ENCODE results near the gene STRBP. TPM values are rescaled to one million over a fixed set of nuclear protein-coding genes. Genes with fewer than 3 reads are reported as not detected.

STRBP gene
- total and polyA plus RNA-seq, 4 experiments from 2014 or later: 17.5 to 23.8 (median 21.3) TPM

DNA sequence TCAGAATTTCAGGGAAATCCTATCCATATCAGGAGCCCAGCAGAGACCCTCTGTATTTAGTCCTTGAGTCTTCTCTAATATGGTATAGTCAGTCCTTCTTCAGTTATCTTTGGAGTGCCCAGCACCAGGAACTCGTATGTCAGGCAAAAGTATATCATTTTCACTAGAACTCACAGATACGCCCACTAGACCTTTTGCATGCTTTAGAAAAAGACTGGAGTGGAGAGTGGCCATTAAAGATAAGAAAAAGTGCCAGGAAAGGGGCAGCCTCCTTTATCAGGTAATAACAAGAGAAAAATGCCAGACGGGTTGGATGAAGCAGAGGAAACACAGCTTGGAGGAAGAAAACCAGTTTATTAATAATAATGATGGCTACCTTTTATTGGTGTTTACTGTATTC, 171.4 kb downstream of the STRBP start:
- H3K9me3 Mint-ChIP-seq: no peaks in the 10 kb centered on the region
- Histone ChIP-seq H3K36me3 (ENCODE audit: insufficient read depth, low read length) (peaks cover 49% of the 10 kb centered on the region), H3K4me1 (ENCODE audit: insufficient read depth, low read length) (no peaks in the 10 kb centered on the region), H3K4me3 (ENCODE audit: low read length in 2 of 2) (no peak overlapping the region), H3K9me3 (ENCODE audit: control insufficient read depth in 1 of 2, low read length in 2 of 2) (no peaks in the 10 kb centered on the region), H3K27me3 (ENCODE audit: insufficient read depth, low read length) (no peaks in the 10 kb centered on the region), H3K27ac (ENCODE audit: low read depth, low read length) (no peak overlapping the region)
- ChIA-PET CTCF (ENCODE audit: partially characterized antibody) (interaction anchor here (0.9 kb wide), 1 partner anchor 253 kb away, joined by 4 read pairs; no protein-coding TSS in a partner anchor), POLR2A (ENCODE audit: partially characterized antibody) (no interaction called here)
- H3K27ac Mint-ChIP-seq: peak overlapping the region in 3 of 7 donors; percentile 37 to 89 (median 62)
- intact Hi-C loops (cut with micrococcal nuclease): no loop called here
- no peaks in the 10 kb centered on the region for H3K4me1 Mint-ChIP-seq
- no peak for DNase-seq
- no peak overlapping the region for H3K4me3 Mint-ChIP-seq
- peaks cover 44 to 79% of the 10 kb centered on the region in 2 donors for H3K36me3 Mint-ChIP-seq
- H3K27me3 Mint-ChIP-seq: no peaks in the 10 kb centered on the region

DNA sequence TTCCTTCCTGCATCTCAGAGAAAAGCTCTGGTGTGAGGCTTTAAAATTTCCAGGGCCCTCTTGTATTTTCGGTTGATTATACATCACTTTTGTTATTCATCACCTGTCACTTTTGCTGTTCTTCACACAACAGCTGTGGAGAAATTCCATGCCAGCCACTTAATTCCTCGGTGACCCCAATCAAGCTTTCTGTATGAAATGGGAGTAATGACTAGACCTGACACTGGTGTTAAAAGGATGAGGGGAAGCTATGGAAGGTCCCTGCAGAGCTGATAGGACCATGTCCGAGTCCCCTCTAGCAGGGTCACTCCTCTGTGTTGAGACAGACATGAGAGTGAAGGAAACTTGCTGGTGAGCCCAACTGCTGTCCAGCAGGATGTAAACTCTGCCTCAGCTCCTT, 175.2 kb downstream of the STRBP start:
- Histone ChIP-seq H3K27me3 (ENCODE audit: insufficient read depth, low read length) (no peaks in the 10 kb centered on the region), H3K9me3 (ENCODE audit: control insufficient read depth in 1 of 2, low read length in 2 of 2) (no peaks in the 10 kb centered on the region), H3K4me3 (ENCODE audit: low read length in 2 of 2) (no peak overlapping the region), H3K36me3 (ENCODE audit: insufficient read depth, low read length) (peaks cover 37% of the 10 kb centered on the region), H3K27ac (ENCODE audit: low read depth, low read length) (no peak overlapping the region), H3K4me1 (ENCODE audit: insufficient read depth, low read length) (no peaks in the 10 kb centered on the region)
- H3K9me3 Mint-ChIP-seq: peaks cover 0 to 2% (median 0%) of the 10 kb centered on the region in 8 donors
- POLR2A ChIA-PET (ENCODE audit: partially characterized antibody): no interaction called here
- peak overlapping the region in 2 of 7 donors; percentile 61 to 76 for H3K27ac Mint-ChIP-seq
- H3K4me3 Mint-ChIP-seq: no peak overlapping the region
- CTCF ChIA-PET (ENCODE audit: partially characterized antibody): interaction anchor here (0.8 to 2.6 kb wide), 3 partner anchors 11 to 262 kb away, joined by 3 to 10 read pairs (median 6); no protein-coding TSS in a partner anchor
- no peaks in the 10 kb centered on the region for H3K27me3 Mint-ChIP-seq
- H3K4me1 Mint-ChIP-seq: no peaks in the 10 kb centered on the region
- H3K36me3 Mint-ChIP-seq: peaks cover 49 to 85% of the 10 kb centered on the region in 2 donors
- DNase-seq: no peak
- intact Hi-C loops (cut with micrococcal nuclease): no loop called here

DNA sequence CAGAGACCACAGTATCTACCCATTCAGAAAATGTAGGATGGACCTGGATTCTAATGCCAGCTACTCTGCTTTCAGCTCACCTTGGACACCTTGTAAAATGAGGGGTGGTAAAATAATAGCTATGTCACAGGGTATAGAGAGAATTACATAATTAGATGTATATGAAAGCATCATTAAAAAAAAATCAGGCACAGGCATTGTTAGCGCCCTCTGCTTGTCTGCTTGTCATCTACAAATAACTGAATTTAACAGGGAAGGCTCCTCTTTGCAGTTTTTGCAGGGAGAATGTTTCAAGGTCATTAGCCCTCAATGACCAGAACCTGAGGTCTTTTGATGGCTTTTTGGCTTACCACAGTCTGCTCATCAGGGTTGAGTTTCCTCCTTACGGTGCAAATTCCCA, 176.9 kb downstream of the STRBP start:
- intact Hi-C loops (cut with micrococcal nuclease): no loop called here
- H3K9me3 ChIP-seq (ENCODE audit: control insufficient read depth in 1 of 2, low read length in 2 of 2): no peaks in the 10 kb centered on the region
- Mint-ChIP-seq H3K4me1 (no peaks in the 10 kb centered on the region), H3K4me3 (no peak overlapping the region), H3K36me3 (peaks cover 34 to 77% of the 10 kb centered on the region in 2 donors), H3K9me3 (peaks cover 0 to 2% (median 0%) of the 10 kb centered on the region in 8 donors), H3K27me3 (no peaks in the 10 kb centered on the region), H3K27ac (peak overlapping the region in 3 of 7 donors; percentile 21 to 81 (median 22))
- no peak for DNase-seq
- POLR2A ChIA-PET (ENCODE audit: partially characterized antibody): interaction anchor here (0.9 kb wide), 1 partner anchor 10 kb away, joined by 3 read pairs; no protein-coding TSS in a partner anchor
- no peaks in the 10 kb centered on the region for H3K4me1 ChIP-seq (ENCODE audit: insufficient read depth, low read length)
- CTCF ChIA-PET (ENCODE audit: partially characterized antibody): interaction anchor here (0.5 to 2.6 kb wide), 3 partner anchors 9 to 346 kb away, joined by 3 to 13 read pairs (median 6); no protein-coding TSS in a partner anchor
- no peak overlapping the region for H3K27ac ChIP-seq (ENCODE audit: low read depth, low read length)
- no peak overlapping the region for H3K4me3 ChIP-seq (ENCODE audit: low read length in 2 of 2)
- H3K27me3 ChIP-seq (ENCODE audit: insufficient read depth, low read length): no peaks in the 10 kb centered on the region
- H3K36me3 ChIP-seq (ENCODE audit: insufficient read depth, low read length): peaks cover 26% of the 10 kb centered on the region

DNA sequence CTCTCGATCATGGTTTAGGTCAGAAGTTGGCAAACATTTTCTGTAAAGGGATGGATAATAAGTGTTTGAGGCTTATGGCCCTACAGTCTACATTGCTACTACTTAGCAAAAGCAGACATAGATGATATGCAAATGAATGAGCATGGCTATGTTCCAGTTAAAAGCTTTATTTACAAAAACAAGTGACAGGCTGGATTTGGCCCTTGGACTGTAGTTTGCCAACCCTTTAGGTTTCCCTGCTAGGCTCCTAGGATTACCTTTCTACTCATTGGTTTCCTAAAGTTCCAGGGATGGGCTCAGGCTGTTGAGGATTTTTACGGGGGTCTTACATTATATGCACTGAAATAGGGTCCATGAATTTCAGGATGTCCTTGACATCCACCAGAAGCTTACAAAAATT, 177.4 kb downstream of the STRBP start:
- Mint-ChIP-seq H3K9me3 (peaks cover 0 to 2% (median 0%) of the 10 kb centered on the region in 8 donors), H3K27ac (peak overlapping the region in 3 of 7 donors; percentile 22 to 33 (median 25)), H3K36me3 (peaks cover 35 to 77% of the 10 kb centered on the region in 2 donors), H3K4me3 (no peak overlapping the region), H3K4me1 (no peaks in the 10 kb centered on the region), H3K27me3 (no peaks in the 10 kb centered on the region)
- intact Hi-C loops (cut with micrococcal nuclease): no loop called here
- ChIA-PET POLR2A (ENCODE audit: partially characterized antibody) (interaction anchor here (0.9 kb wide), 1 partner anchor 11 kb away, joined by 3 read pairs; no protein-coding TSS in a partner anchor), CTCF (ENCODE audit: partially characterized antibody) (interaction anchor here (0.5 to 2.4 kb wide), 2 partner anchors 259 to 346 kb away, joined by 3 to 13 read pairs; no protein-coding TSS in a partner anchor)
- no peak overlapping the region for H3K4me3 ChIP-seq (ENCODE audit: low read length in 2 of 2)
- no peak for DNase-seq
- no peaks in the 10 kb centered on the region for H3K27me3 ChIP-seq (ENCODE audit: insufficient read depth, low read length)
- peaks cover 26% of the 10 kb centered on the region for H3K36me3 ChIP-seq (ENCODE audit: insufficient read depth, low read length)
- H3K27ac ChIP-seq (ENCODE audit: low read depth, low read length): no peak overlapping the region
- H3K9me3 ChIP-seq (ENCODE audit: control insufficient read depth in 1 of 2, low read length in 2 of 2): no peaks in the 10 kb centered on the region
- no peaks in the 10 kb centered on the region for H3K4me1 ChIP-seq (ENCODE audit: insufficient read depth, low read length)

DNA sequence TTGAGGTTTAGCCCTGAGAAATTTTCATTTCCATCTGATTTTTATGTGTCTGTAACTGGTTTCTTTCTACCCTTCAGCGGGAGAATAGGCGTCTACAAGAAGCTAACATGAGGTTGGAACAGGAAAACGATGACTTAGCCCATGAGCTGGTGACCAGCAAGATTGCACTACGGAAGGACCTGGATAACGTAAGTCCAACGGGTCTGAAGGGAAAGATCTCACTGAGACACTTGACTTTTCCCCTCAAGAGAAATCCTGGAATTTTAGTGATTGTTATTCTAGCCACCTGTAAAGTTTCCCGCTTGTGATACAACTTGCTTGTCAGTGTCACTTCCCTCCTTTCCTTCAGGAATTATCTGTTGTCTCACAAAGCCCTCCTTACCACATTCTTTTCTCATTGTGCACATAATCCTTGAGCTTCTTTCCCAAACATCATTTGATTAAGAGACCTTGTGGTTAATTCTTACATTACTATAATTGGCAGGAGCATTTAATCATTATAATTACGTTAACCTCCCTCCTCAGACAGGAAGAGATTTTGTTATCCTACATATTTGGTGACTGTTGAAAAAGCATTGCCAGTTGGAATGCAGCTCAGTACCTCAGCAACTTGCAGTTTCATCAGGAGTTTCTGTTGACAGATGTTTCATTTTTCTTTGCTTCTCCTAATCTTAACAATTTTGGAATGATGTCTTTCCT, 178.0 kb downstream of the STRBP start:
- Histone ChIP-seq H3K36me3 (ENCODE audit: insufficient read depth, low read length) (peaks cover 26% of the 10 kb centered on the region), H3K9me3 (ENCODE audit: control insufficient read depth in 1 of 2, low read length in 2 of 2) (no peaks in the 10 kb centered on the region), H3K4me1 (ENCODE audit: insufficient read depth, low read length) (no peaks in the 10 kb centered on the region), H3K27ac (ENCODE audit: low read depth, low read length) (no peak overlapping the region), H3K4me3 (ENCODE audit: low read length in 2 of 2) (no peak overlapping the region), H3K27me3 (ENCODE audit: insufficient read depth, low read length) (no peaks in the 10 kb centered on the region)
- Mint-ChIP-seq H3K27ac (peak overlapping the region in 2 of 7 donors; percentile 9 to 33), H3K36me3 (peaks cover 34 to 75% of the 10 kb centered on the region in 2 donors), H3K4me3 (no peak overlapping the region), H3K9me3 (peaks cover 0 to 2% (median 0%) of the 10 kb centered on the region in 8 donors), H3K4me1 (no peaks in the 10 kb centered on the region), H3K27me3 (no peaks in the 10 kb centered on the region)
- POLR2A ChIA-PET (ENCODE audit: partially characterized antibody): no interaction called here
- CTCF ChIA-PET (ENCODE audit: partially characterized antibody): interaction anchor here (2.4 kb wide), 1 partner anchor 260 kb away, joined by 13 read pairs; no protein-coding TSS in a partner anchor
- no peak for DNase-seq
- intact Hi-C loops (cut with micrococcal nuclease): no loop called here

DNA sequence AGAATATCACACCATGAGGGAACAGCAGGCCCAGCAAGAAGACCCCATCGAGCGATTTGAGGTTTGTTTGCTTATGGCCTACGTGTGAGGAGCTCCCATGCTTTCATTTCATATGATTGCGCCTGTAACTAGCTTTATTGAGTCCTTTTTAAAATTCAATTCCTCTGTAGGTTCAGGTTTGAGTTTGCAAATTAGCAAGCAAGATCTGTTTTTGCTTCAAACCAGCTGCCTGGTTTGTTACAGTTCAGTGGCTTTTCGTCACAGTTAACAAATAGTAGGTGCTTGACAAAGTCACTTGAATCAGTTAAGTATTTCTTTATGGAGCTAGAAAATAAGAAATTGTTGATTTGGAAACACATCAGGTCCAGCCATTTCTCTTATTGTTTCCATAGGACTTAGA, 178.6 kb downstream of the STRBP start:
- intact Hi-C loops (cut with micrococcal nuclease): no loop called here
- Histone ChIP-seq H3K27me3 (ENCODE audit: insufficient read depth, low read length) (no peaks in the 10 kb centered on the region), H3K36me3 (ENCODE audit: insufficient read depth, low read length) (peaks cover 26% of the 10 kb centered on the region), H3K4me1 (ENCODE audit: insufficient read depth, low read length) (no peaks in the 10 kb centered on the region), H3K27ac (ENCODE audit: low read depth, low read length) (no peak overlapping the region), H3K9me3 (ENCODE audit: control insufficient read depth in 1 of 2, low read length in 2 of 2) (no peaks in the 10 kb centered on the region), H3K4me3 (ENCODE audit: low read length in 2 of 2) (no peak overlapping the region)
- H3K27ac Mint-ChIP-seq: peak overlapping the region in 1 of 7 donors; percentile 9
- H3K4me3 Mint-ChIP-seq: no peak overlapping the region
- peaks cover 39 to 78% of the 10 kb centered on the region in 2 donors for H3K36me3 Mint-ChIP-seq
- no peaks in the 10 kb centered on the region for H3K27me3 Mint-ChIP-seq
- ChIA-PET CTCF (ENCODE audit: partially characterized antibody) (interaction anchor here (2.4 kb wide), 1 partner anchor 260 kb away, joined by 13 read pairs; no protein-coding TSS in a partner anchor), POLR2A (ENCODE audit: partially characterized antibody) (no interaction called here)
- no peak for DNase-seq
- no peaks in the 10 kb centered on the region for H3K4me1 Mint-ChIP-seq
- H3K9me3 Mint-ChIP-seq: peaks cover 0 to 2% (median 0%) of the 10 kb centered on the region in 8 donors

DNA sequence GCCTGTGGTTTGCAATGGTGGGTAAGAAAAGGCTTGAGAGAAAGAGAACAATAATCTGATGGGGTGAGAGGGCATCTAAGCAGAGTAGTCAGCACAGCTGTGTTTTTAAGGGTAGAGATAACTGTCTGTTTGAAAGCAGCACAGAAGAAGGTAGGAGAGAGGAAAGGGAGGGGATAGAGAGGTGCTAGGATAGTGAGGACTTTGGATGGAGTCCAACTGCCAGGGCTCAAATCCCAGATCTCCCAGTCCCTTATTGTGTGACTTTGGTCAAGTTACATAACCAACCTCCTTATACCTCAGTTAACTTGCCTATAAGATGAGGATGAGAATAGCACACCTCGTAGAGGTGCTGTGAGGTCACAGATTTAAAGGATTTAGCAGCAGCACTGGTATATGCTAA, 179.3 kb downstream of the STRBP start:
- Mint-ChIP-seq H3K4me3 (no peak overlapping the region), H3K4me1 (no peaks in the 10 kb centered on the region), H3K9me3 (peaks cover 0 to 2% (median 0%) of the 10 kb centered on the region in 8 donors), H3K27ac (peak overlapping the region in 6 of 7 donors; percentile 8 to 61 (median 20)), H3K27me3 (no peaks in the 10 kb centered on the region), H3K36me3 (peaks cover 46 to 83% of the 10 kb centered on the region in 2 donors)
- CTCF ChIA-PET (ENCODE audit: partially characterized antibody): no interaction called here
- Histone ChIP-seq H3K36me3 (ENCODE audit: insufficient read depth, low read length) (peaks cover 26% of the 10 kb centered on the region), H3K27me3 (ENCODE audit: insufficient read depth, low read length) (no peaks in the 10 kb centered on the region), H3K9me3 (ENCODE audit: control insufficient read depth in 1 of 2, low read length in 2 of 2) (no peaks in the 10 kb centered on the region), H3K27ac (ENCODE audit: low read depth, low read length) (no peak overlapping the region), H3K4me3 (ENCODE audit: low read length in 2 of 2) (no peak overlapping the region), H3K4me1 (ENCODE audit: insufficient read depth, low read length) (no peaks in the 10 kb centered on the region)
- POLR2A ChIA-PET (ENCODE audit: partially characterized antibody): no interaction called here
- DNase-seq: no peak
- intact Hi-C loops (cut with micrococcal nuclease): no loop called here

Measured in CD4-positive, alpha-beta memory T cell (primary cell).